Mucosa of descending colon (tissue), 3 donors: ENCODE data around the gene ANKK1. TPM values are rescaled to one million over a fixed set of nuclear protein-coding genes. Genes with fewer than 3 reads are reported as not detected.

ENCODE experiments used
- ATAC-seq: fragments of 200-7000 bp; cut with Tn5 transposase; one replicate; pipeline ENCODE4 v1.9.1; 2020; ENCODE audit warnings: mild to moderate bottlenecking, moderate library complexity
- DNase-seq, 3 donors: peaks; one replicate each; pipeline ENCODE4 v3.0.0-alpha.2; 2020
- H3K36me3 ChIP-seq: fragments of 200-600 bp; one replicate; pipeline ENCODE4 v1.8.0; 2021; ENCODE audit warnings: low read depth, mild to moderate bottlenecking
- H3K4me1 ChIP-seq: fragments of 200-600 bp; one replicate; pipeline ENCODE4 v1.8.0; 2021; ENCODE audit warnings: low read depth, mild to moderate bottlenecking
- H3K4me3 ChIP-seq: fragments of 200-600 bp; one replicate; pipeline ENCODE4 v1.8.0; 2021; ENCODE audit warnings: mild to moderate bottlenecking
- H3K9me3 ChIP-seq: fragments of 200-600 bp; one replicate; pipeline ENCODE4 v1.8.0; 2021; ENCODE audit warnings: mild to moderate bottlenecking
- intact Hi-C, 2 donors: fragments of 100-400 bp; cut with DNase I in 1 of 2; cut with micrococcal nuclease in 1 of 2; formaldehyde crosslinking; loops; one replicate each; pipeline versions ENCODE4 v1.11.0 to v1.11.1; 2022; cut with DNase I, micrococcal nuclease
- total RNA-seq, 3 donors: library from RNA; stranded (reverse); fragmentation: NEBNext Ultra II Directional in 2 of 3; extraction: Animal tissue kit (Norgen Biotek cat#: 25700) in 2 of 3; gene quantifications; one replicate each; pipeline versions ENCODE4 v1.2.1 to v1.2.4, GENCODE V29; 2021 to 2023
- TF ChIP-seq, protein P1 (sequence below): fragments of 200-600 bp; IDR thresholded peaks from one replicate; pipeline ENCODE4 v1.8.0; 2022; ENCODE audit warnings: antibody characterized with exemption, mild to moderate bottlenecking
- donor health status: DM: no; HTN: no; CAD: no; lungs with moderate emphysema.
- donor health status: DM: no; HTN: no; CAD: no.
- donor health status: DM: no; HTN: yes; CAD: no.

ANKK1 gene
- total RNA-seq, 3 donors from 2014 or later: 0.19 to 0.28 (median 0.26) TPM

DNA sequence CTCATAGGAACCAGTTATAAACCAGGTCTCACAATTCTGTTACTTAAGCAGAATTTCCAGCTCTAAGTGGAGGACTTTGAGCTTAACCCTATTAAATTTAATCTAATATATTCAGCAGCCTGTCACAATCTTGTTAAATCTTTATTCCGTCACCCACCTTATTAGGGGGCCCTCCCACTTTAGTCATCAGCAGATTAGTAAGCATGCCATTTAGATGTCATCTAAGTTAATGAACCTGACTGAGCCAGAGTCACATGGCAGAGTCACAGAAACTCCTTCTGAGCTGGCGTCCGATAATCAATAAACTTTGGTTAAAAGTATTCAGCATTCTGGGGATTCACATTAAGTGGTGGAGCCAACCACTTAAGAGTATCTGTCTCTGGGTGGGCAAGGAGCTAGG is 38.1 kb upstream of the ANKK1 start:
- Histone ChIP-seq H3K36me3 (no peaks in the 10 kb centered on the region), H3K4me1 (no peaks in the 10 kb centered on the region), H3K4me3 (no peak overlapping the region), H3K9me3 (no peaks in the 10 kb centered on the region)
- TF ChIP-seq, protein P1, sequence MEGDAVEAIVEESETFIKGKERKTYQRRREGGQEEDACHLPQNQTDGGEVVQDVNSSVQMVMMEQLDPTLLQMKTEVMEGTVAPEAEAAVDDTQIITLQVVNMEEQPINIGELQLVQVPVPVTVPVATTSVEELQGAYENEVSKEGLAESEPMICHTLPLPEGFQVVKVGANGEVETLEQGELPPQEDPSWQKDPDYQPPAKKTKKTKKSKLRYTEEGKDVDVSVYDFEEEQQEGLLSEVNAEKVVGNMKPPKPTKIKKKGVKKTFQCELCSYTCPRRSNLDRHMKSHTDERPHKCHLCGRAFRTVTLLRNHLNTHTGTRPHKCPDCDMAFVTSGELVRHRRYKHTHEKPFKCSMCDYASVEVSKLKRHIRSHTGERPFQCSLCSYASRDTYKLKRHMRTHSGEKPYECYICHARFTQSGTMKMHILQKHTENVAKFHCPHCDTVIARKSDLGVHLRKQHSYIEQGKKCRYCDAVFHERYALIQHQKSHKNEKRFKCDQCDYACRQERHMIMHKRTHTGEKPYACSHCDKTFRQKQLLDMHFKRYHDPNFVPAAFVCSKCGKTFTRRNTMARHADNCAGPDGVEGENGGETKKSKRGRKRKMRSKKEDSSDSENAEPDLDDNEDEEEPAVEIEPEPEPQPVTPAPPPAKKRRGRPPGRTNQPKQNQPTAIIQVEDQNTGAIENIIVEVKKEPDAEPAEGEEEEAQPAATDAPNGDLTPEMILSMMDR: no peak
- DNase-seq: no peak
- intact Hi-C loops: no loop called here
- no peak for ATAC-seq

DNA sequence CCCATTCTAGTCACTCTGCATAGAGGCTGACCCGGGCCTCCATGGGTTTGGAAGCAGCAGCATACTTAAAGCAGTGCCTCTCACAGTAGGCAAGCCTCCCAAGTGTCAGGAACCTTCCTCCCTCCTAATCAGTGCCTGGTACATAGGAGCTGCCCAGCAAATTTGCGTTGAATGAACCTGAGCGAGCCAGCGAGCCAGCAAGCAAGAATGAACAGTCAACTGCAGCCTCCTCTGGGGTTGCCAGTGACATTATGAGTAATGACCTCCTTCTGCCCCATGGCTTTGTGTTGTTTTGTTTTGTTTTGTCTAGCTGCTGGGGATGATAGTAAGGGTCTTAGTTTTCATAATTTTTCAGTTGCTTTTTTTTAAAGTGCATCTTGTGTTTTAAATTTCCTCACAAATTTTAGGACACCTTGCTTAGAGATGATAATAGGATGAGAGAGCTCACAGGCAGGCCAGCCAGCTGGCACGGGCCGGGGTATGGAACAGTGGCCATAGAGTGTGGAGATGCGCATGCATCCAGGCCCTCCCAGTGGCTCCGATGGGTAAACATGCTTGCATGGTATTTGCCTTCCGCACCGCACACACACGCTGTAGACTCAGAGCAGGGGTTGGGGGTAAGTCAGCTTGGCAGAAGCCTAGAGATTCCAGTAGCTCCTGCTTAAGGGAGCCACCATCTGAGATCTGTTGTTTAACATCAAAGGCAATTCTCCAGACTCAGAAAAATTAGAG is 37.1 kb upstream of the ANKK1 start:
- DNase-seq (no peak), ATAC-seq (no peak)
- Histone ChIP-seq H3K36me3 (no peaks in the 10 kb centered on the region), H3K4me3 (no peak overlapping the region), H3K4me1 (no peaks in the 10 kb centered on the region), H3K9me3 (peaks cover 7% of the 10 kb centered on the region)
- TF ChIP-seq, protein P1: no peak
- intact Hi-C loops: no loop called here

DNA sequence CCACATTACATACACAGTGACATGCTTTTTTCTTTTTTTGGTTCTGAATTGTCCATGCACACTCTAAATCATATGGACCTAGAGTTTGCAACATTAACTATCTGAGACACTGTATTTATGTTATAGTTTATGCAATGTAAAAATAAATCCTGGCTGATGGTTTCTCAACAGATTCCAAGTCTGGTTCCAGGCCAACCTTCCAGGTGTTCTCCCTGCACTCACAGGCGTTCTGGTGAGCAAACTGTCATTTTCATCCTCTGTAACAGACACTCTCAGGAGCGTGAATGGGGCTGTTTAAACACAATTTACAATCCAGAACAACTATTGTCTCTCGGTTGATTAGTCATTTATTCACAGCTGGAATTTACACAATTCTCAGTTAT is 36.5 kb upstream of the ANKK1 start:
- intact Hi-C loops: no loop called here
- Histone ChIP-seq H3K9me3 (peaks cover 10% of the 10 kb centered on the region), H3K36me3 (no peaks in the 10 kb centered on the region), H3K4me1 (no peaks in the 10 kb centered on the region), H3K4me3 (no peak overlapping the region)
- DNase-seq (no peak), ATAC-seq (no peak)
- TF ChIP-seq, protein P1: no peak

DNA sequence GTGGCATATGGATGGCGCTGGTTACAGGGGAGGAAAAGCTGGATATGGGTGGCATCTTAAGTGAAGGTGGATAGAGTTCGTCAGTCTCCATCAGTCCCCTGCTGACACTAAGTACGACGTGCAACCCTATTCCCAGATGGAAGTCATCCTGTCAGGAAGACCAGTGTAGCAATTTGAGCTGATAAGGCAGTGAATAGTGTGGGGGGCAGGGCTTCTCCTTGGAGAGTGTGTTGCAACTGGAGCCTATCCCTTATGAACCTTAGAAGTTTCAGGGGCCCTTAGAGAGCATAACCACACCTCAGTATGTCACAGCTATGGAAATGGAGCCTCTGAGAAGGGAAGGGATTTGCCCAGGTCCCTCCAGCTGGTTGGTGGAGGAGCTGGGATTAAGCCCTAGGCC is 36.1 kb upstream of the ANKK1 start:
- H3K4me3 ChIP-seq: no peak overlapping the region
- DNase-seq: no peak
- intact Hi-C loops: no loop called here
- no peaks in the 10 kb centered on the region for H3K4me1 ChIP-seq
- ATAC-seq: no peak
- no peaks in the 10 kb centered on the region for H3K36me3 ChIP-seq
- TF ChIP-seq, protein P1: no peak
- H3K9me3 ChIP-seq: peaks cover 14% of the 10 kb centered on the region

DNA sequence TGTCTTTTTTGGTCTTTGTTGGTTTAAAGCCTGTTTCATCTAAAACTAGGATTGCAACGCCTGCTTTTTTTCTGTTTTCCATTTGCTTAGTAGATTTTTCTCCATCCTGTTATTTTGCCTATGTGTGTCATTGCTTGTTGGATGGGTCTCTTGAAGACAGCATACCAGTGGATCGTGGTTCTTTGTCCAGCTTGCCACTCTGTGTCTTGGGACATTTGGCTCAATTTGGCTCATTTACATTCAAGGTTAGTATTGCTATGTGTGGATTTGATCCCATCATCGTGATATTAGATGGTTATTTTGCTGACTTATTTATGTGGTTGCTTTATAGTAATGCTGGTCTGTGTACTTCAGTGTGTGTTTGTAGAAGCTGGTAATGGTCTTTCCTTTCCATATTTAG is 31.4 kb upstream of the ANKK1 start:
- H3K4me1 ChIP-seq: no peaks in the 10 kb centered on the region
- no peak for DNase-seq
- no peaks in the 10 kb centered on the region for H3K36me3 ChIP-seq
- peaks cover 15% of the 10 kb centered on the region for H3K9me3 ChIP-seq
- no peak overlapping the region for H3K4me3 ChIP-seq
- intact Hi-C loops: no loop called here
- TF ChIP-seq, protein P1: no peak
- ATAC-seq: no peak

DNA sequence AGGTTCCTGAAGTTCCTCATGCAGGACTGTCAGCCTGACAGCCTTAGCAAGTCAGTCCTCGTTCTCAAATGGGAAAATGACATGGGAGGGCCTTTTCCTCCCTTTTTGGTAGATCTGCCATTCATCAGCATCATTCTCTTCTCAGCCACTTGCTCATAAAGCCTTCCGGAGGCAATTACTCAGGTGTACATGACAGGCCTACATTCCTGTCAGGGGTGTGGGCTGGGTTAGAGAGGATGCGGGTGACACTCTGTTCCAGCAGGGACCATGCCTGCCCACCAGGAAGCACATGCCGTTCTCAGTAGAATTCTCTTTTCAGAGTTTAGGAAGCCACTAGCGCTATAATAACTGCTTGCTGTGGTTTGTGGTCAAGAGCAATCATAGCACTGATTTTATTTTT is 24.2 kb upstream of the ANKK1 start:
- Histone ChIP-seq H3K4me3 (no peak overlapping the region), H3K9me3 (no peaks in the 10 kb centered on the region), H3K36me3 (no peaks in the 10 kb centered on the region), H3K4me1 (no peaks in the 10 kb centered on the region)
- DNase-seq (no peak), ATAC-seq (no peak)
- intact Hi-C loops: no loop called here
- TF ChIP-seq, protein P1: no peak
